GM10847 (cell line): ENCODE results near the gene PIAS4.

ENCODE experiments used
- POLR2A ChIP-seq: IDR thresholded peaks from 2 replicates; pipeline ENCODE4 v1.6.1; 2011; ENCODE audit not compliant: insufficient read length; ENCODE audit errors: extremely low read depth

The PIAS4 gene

GRCh38 chr19:4030981-4031380 is 23.4 kb downstream of the PIAS4 start:
- no peak for TF ChIP-seq POLR2A

GRCh38 chr19:4031420-4031819 is 23.9 kb downstream of the PIAS4 start:
- no peak for TF ChIP-seq POLR2A

GRCh38 chr19:4032436-4032835 is 24.9 kb downstream of the PIAS4 start:
- TF ChIP-seq POLR2A: no peak

GRCh38 chr19:4033028-4033956 is 25.8 kb downstream of the PIAS4 start:
- TF ChIP-seq POLR2A: no peak

- no peak for TF ChIP-seq POLR2A
These were observed 26.8 kb downstream of the PIAS4 start for GRCh38 chr19:4034048-4035017.

- no peak for TF ChIP-seq POLR2A
These were observed 27.6 kb downstream of the PIAS4 start for GRCh38 chr19:4035018-4035566.

- TF ChIP-seq POLR2A: no peak
These were observed 28.0 kb downstream of the PIAS4 start for GRCh38 chr19:4035582-4035981.

GRCh38 chr19:4036576-4037300 is 29.2 kb downstream of the PIAS4 start:
- TF ChIP-seq POLR2A: no peak

GRCh38 chr19:4037301-4037949 is 29.9 kb downstream of the PIAS4 start:
- TF ChIP-seq POLR2A: no peak

- TF ChIP-seq POLR2A: no peak
These were observed 30.5 kb downstream of the PIAS4 start for GRCh38 chr19:4038057-4038456.

- no peak for TF ChIP-seq POLR2A
These were observed 31.3 kb downstream of the PIAS4 start for GRCh38 chr19:4038661-4039423.

GRCh38 chr19:4042064-4042730 is 34.7 kb downstream of the PIAS4 start:
- no peak for TF ChIP-seq POLR2A

GRCh38 chr19:4042731-4043082 is 35.2 kb downstream of the PIAS4 start:
- no peak for TF ChIP-seq POLR2A
